ENCODE results near the gene MMP27. TPM values are rescaled to one million over a fixed set of nuclear protein-coding genes. Genes with fewer than 3 reads are reported as not detected.
"Not testable (repeated sequence)": the region's sequence is repeated elsewhere in the genome, so short reads cannot be mapped to it uniquely, and the experiment has no call there.

The MMP27 gene
- total RNA-seq, 1 experiment from 2014 or later = not detected

- H3K9ac ChIP-seq (ENCODE audit: low read length); H2AFZ ChIP-seq (ENCODE audit: low read depth, low read length, poor library complexity, severe bottlenecking); BruUV-seq (replicated peaks); ATAC-seq; H3K27ac ChIP-seq (ENCODE audit: low read depth, low read length); H4K20me1 ChIP-seq (ENCODE audit: insufficient read depth); DNase-seq (ENCODE audit: low read depth, low spot score); intact Hi-C loops (cut with micrococcal nuclease); H3K9me2 ChIP-seq (ENCODE audit: insufficient read depth); H3K79me2 ChIP-seq (ENCODE audit: insufficient read depth, low read length); H3K4me1 ChIP-seq (ENCODE audit: control insufficient read depth in 1 of 2, insufficient read depth in 2 of 2, low read length in 2 of 2); H3K36me3 ChIP-seq (ENCODE audit: control insufficient read depth in 1 of 2, insufficient read depth in 2 of 2, low read length in 2 of 2); H3K27me3 ChIP-seq (ENCODE audit: insufficient read depth, low read length); H3K4me2 ChIP-seq (ENCODE audit: low read length); H3K4me3 ChIP-seq (replicated peaks in 1 of 2; ENCODE audit: low read depth in 1 of 2, low read length in 2 of 2); CTCF ChIA-PET; H3K9me3 ChIP-seq (ENCODE audit: control insufficient read depth in 1 of 2, insufficient read depth in 1 of 2, low read depth in 1 of 2, low read length in 2 of 2); POLR2A ChIA-PET; RAD21 ChIA-PET (ENCODE audit: low non-redundant PET in 1 of 2, low total read pairs in 2 of 2, uncharacterized antibody in 2 of 2, unreplicated experiment in 2 of 2): not testable (repeated sequence)
Observed at GRCh38 chr11:102730944-102731343, 25.4 kb upstream of the MMP27 start.

DNA sequence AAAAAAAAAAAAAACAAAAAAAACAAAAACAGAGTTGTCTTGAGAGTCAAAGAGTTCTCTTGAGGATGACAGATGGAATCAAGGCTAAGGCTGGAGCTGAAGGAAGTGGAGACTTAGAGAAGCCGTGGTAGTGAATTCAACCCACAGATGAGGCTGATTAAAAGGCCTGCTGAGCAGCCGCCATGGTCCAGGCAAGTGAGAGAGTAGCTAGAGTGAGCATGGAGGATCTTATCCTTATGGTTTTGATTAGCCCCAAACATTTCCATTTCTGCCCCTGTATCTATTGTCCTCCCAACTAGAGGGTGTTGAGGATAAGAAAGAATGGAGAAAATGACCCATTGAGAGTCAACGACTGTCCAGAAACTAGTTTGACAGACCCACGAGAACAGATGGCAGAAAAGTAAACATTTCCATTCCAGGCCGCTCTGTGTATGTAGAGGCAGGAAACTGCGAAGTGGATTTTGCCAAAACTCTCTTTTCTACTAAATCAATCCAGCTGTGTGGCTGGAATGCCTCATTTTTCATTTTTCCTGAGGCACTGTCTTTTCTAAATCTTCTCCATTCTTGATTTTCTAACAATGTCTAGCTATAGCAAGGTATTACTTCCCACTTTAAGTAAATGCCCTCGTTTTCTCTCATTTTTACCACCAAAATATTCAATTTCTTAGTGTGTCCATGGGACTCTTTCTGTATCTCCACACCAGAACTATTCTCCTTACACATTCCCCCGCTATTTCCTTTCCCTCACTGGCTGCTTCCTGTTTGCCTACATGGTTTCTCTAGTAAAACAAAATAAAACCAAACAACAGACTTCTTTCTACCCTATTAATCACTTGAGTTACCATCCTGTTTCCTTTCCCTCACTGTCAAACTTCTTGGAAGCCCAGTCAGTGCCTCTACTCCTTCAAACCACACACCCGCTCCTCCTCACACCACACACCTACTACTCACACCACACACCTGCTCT, 24.6 kb upstream of the MMP27 start:
- H2AFZ ChIP-seq (ENCODE audit: low read depth, low read length, poor library complexity, severe bottlenecking) = no peak overlapping the region
- BruUV-seq (replicated peaks) = no TSS peak
- intact Hi-C loops (cut with micrococcal nuclease) = no loop called here

More for the DNA sequence above, 24.6 kb upstream of the MMP27 start:
- H3K9ac ChIP-seq (ENCODE audit: low read length) = no peak overlapping the region
- no peaks in the 10 kb centered on the region for H3K4me1 ChIP-seq (ENCODE audit: control insufficient read depth in 1 of 2, insufficient read depth in 2 of 2, low read length in 2 of 2)
- no peak for TF ChIP-seq ZNF274 (IDR thresholded peaks at IDR 0.05; ENCODE audit: low read depth, low read length)
- no peak for TF ChIP-seq ZFX (IDR thresholded peaks at IDR 0.05)
- no peak for TF ChIP-seq REST (IDR thresholded peaks at IDR 0.05; ENCODE audit: low read depth)
- TF ChIP-seq RAD21 (IDR thresholded peaks at IDR 0.05; ENCODE audit: low read depth) = no peak
- TF ChIP-seq ELF1 (IDR thresholded peaks at IDR 0.05; ENCODE audit: borderline replicate concordance, low read depth) = no peak
- no peak for TF ChIP-seq SP1 (IDR thresholded peaks at IDR 0.05; ENCODE audit: low read depth)
- TF ChIP-seq TCF7L2 (IDR thresholded peaks at IDR 0.05; ENCODE audit: borderline replicate concordance, extremely low read depth, insufficient read depth, insufficient read length) = no peak
- no peak for TF ChIP-seq JUND (IDR thresholded peaks at IDR 0.05)
- TF ChIP-seq FOSL1 (IDR thresholded peaks at IDR 0.05; ENCODE audit: low read depth) = no peak
- TF ChIP-seq, protein P1, sequence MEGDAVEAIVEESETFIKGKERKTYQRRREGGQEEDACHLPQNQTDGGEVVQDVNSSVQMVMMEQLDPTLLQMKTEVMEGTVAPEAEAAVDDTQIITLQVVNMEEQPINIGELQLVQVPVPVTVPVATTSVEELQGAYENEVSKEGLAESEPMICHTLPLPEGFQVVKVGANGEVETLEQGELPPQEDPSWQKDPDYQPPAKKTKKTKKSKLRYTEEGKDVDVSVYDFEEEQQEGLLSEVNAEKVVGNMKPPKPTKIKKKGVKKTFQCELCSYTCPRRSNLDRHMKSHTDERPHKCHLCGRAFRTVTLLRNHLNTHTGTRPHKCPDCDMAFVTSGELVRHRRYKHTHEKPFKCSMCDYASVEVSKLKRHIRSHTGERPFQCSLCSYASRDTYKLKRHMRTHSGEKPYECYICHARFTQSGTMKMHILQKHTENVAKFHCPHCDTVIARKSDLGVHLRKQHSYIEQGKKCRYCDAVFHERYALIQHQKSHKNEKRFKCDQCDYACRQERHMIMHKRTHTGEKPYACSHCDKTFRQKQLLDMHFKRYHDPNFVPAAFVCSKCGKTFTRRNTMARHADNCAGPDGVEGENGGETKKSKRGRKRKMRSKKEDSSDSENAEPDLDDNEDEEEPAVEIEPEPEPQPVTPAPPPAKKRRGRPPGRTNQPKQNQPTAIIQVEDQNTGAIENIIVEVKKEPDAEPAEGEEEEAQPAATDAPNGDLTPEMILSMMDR (IDR thresholded peaks at IDR 0.05 in 2 of 3, conservative IDR thresholded peaks at IDR 0.05 in 1 of 3; ENCODE audit: borderline replicate concordance in 1 of 3, insufficient read depth in 1 of 3, low read depth in 2 of 3, low read length in 2 of 3) = no peak
- no peak for TF ChIP-seq POLR2A (IDR thresholded peaks at IDR 0.05; ENCODE audit: borderline replicate concordance, extremely low read depth, insufficient read depth, insufficient read length)
- no peak for TF ChIP-seq EZH2phosphoT487 (IDR thresholded peaks at IDR 0.05; ENCODE audit: borderline replicate concordance)
- TF ChIP-seq CBX3 (IDR thresholded peaks at IDR 0.05; ENCODE audit: low read depth) = no peak
- TF ChIP-seq, protein P2, sequence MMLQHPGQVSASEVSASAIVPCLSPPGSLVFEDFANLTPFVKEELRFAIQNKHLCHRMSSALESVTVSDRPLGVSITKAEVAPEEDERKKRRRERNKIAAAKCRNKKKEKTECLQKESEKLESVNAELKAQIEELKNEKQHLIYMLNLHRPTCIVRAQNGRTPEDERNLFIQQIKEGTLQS (IDR thresholded peaks at IDR 0.05) = no peak
- H3K9me2 ChIP-seq (ENCODE audit: insufficient read depth) = no peaks in the 10 kb centered on the region
- ATAC-seq = no peak
- POLR2A ChIA-PET = no interaction called here
- no peak overlapping the region for H3K4me2 ChIP-seq (ENCODE audit: low read length)
- CTCF ChIA-PET = no interaction called here
- H3K79me2 ChIP-seq (ENCODE audit: insufficient read depth, low read length) = no peaks in the 10 kb centered on the region
- no peaks in the 10 kb centered on the region for H4K20me1 ChIP-seq (ENCODE audit: insufficient read depth)
- no peak overlapping the region for H3K4me3 ChIP-seq (replicated peaks in 1 of 2; ENCODE audit: low read depth in 1 of 2, low read length in 2 of 2)
- H3K36me3 ChIP-seq (ENCODE audit: control insufficient read depth in 1 of 2, insufficient read depth in 2 of 2, low read length in 2 of 2) = no peaks in the 10 kb centered on the region
- no peak overlapping the region for H3K27ac ChIP-seq (ENCODE audit: low read depth, low read length)
- no peaks in the 10 kb centered on the region for H3K27me3 ChIP-seq (ENCODE audit: insufficient read depth, low read length)
- DNase-seq (ENCODE audit: low read depth, low spot score) = no peak
- no peaks in the 10 kb centered on the region for H3K9me3 ChIP-seq (ENCODE audit: control insufficient read depth in 1 of 2, insufficient read depth in 1 of 2, low read depth in 1 of 2, low read length in 2 of 2)
- RAD21 ChIA-PET (ENCODE audit: low non-redundant PET in 1 of 2, low total read pairs in 2 of 2, uncharacterized antibody in 2 of 2, unreplicated experiment in 2 of 2) = no interaction called here
